Vagina (tissue), 2 donors: ENCODE data around the gene DAGLA.

ENCODE experiments used
- CTCF ChIP-seq, 3 experiments: fragments of 450-650 bp in 2 of 3; fragments of 200-600 bp in 1 of 3; sonication (generic) in 1 of 3; IDR thresholded peaks; one replicate each; pipeline ENCODE4 v1.5.1; 2017 to 2019; ENCODE audit warnings: antibody characterized with exemption in 3 of 3, mild to moderate bottlenecking in 2 of 3, moderate library complexity in 2 of 3
- POLR2A ChIP-seq, 2 donors: fragments of 450-650 bp; IDR thresholded peaks; one replicate each; pipeline ENCODE4 v1.6.1; 2017; ENCODE audit warnings: antibody characterized with exemption in 2 of 2, mild to moderate bottlenecking in 2 of 2, moderate library complexity in 2 of 2
- POLR2AphosphoS5 ChIP-seq, 2 donors: sonication (generic); formaldehyde crosslinking; IDR thresholded peaks; one replicate each; pipeline ENCODE4 v1.9.0; 2017; ENCODE audit warnings: antibody characterized with exemption in 2 of 2, mild to moderate bottlenecking in 2 of 2, low read depth in 1 of 2; ENCODE audit not compliant: insufficient read depth in 1 of 2

GRCh38 chr11:61737131-61737530 is 56.9 kb downstream of the DAGLA start:
- TF ChIP-seq CTCF (IDR thresholded peaks at IDR 0.05) (no peak), POLR2A (IDR thresholded peaks at IDR 0.05) (no peak), POLR2AphosphoS5 (IDR thresholded peaks at IDR 0.05; ENCODE audit: insufficient read depth in 1 of 2, low read depth in 1 of 2) (no peak)
